Medulla oblongata (tissue), 1 donor: ENCODE measurements around the gene SUCO.
"Not testable (repeated sequence)": the region's sequence is repeated elsewhere in the genome, so short reads cannot be mapped to it uniquely, and the experiment has no call there.

Experiments used
- DNase-seq: peaks from one replicate; pipeline ENCODE4 v3.0.0-alpha.2; 2015; ENCODE audit errors: extremely low spot score

Gene SUCO

GRCh38 chr1:172607145-172607544 lies 74.2 kb downstream of the SUCO start:
- DNase-seq: no peak

GRCh38 chr1:172608098-172608601 lies 75.2 kb downstream of the SUCO start:
- no peak for DNase-seq

DNA sequence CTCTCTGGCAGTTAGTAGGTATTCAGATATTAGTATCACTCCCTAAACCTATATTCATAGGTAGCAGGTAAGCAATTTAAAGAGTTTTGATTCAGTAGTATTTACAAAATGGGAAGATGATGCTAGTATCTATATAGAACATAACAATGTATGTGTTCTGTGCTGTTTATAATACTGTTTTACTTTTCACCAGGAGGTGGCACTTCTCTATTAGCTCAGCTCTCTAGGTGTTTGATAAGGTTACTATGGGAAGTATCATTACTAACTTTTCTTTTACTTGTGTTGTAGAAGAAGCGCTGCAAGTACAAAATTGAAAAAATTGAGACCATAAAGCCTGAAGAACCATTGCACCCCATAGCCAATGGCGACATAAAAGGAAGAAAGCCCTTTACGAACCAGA lies 76.6 kb downstream of the SUCO start:
- DNase-seq: no peak

GRCh38 chr1:172612478-172612877 lies 79.5 kb downstream of the SUCO start:
- DNase-seq: no peak

DNA sequence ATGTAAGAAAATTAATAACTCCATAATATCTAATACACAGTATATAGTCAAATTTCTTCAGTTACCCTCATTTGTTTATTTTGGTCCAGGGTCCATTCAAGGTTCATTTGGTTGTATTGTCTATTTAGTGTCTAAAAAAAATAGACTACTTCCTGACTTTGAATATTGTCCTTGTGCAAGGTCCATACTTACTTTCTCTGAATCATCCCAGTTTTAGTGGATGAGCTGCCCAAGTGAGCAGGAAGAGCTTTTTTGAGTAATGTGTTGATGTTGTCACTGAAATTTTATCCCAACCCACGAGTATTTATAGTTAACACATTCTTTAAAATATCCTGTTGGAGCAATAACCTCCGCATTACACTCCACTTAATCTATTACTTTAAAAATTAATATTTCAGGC lies 80.3 kb downstream of the SUCO start:
- no peak for DNase-seq

- DNase-seq: no peak
Measured at GRCh38 chr1:172616195-172616594, 83.2 kb downstream of the SUCO start.

- DNase-seq: no peak
Measured at GRCh38 chr1:172616636-172617035, 83.7 kb downstream of the SUCO start.

DNA sequence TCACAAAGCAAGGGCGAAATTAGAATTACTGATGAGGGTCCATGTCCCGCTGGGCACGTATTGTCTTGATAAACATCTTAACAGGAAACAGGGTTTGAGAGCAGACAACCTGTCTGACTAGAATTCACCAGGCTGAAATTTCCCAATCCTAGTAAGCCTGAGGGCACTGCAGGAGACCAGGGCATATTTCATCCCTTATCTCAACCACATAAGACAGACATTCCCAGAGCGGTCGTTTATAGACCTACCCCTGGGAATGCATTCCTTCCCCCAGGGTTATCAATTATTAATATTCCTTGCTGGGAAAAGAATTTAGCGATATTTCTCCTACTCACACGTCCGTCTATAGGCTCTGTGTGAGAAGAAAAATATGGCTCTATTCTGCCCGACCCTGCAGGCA lies 87.7 kb downstream of the SUCO start:
- not testable (repeated sequence) for DNase-seq

- DNase-seq: no peak
Measured at GRCh38 chr1:172622541-172622940, 89.6 kb downstream of the SUCO start.

DNA sequence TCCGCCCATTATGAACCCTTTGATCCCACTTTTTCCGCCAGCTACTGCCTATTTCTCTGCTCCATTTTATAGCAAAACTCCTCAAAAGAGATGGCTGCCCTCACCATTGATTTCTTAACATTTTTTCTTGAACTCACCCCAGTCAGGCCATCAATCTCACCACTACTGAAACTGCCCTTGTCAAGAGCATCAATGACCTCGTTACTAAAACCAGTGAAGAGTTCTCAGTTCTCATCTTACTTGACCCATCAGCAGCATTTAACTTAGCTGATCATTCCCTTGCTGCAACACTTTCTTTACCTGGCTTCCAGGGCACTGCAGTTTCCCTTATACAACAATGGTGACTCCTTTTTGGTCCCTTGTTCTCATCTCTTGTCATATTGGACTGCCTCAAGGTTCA lies 90.8 kb downstream of the SUCO start:
- DNase-seq: no peak

DNA sequence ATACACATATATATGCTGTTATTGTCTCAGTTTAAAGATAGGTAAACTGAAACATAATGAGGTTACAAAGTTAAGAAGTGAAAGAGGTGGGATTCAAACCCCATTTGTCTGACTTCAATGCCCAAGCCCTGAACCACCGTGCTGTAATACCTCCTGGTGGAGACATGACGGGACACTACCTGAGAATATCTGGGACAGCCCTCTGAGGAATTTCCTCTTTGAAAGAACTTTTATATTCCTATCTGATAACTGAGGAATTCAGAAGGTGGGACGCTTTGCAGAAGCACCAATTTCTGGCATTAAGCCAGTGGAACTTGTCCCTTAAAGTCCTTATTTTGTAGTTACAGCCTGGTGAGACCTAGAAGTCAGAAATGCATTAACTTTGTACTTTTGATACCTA lies 93.9 kb downstream of the SUCO start:
- DNase-seq: no peak

- DNase-seq: no peak
Measured at GRCh38 chr1:172627702-172628101, 94.8 kb downstream of the SUCO start.

DNA sequence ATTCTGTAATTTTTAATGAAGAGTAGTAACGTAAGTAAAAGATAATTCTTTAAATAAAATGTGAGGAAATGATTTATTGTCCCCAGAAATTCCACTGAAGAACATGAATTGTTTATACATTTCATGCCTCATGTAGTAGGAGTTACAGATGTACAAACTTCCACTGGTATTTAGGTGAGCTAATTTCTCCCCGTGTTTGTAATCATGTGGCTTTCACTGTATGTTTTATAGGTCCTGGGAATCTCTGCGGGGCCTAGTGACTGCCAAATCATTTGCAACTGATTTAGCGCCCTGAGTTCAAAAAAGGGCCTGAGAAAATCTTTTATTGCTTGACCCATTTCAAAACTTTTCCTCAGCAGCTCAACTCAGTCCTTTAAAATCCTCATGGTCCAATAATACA lies 95.5 kb downstream of the SUCO start:
- DNase-seq: no peak

DNA sequence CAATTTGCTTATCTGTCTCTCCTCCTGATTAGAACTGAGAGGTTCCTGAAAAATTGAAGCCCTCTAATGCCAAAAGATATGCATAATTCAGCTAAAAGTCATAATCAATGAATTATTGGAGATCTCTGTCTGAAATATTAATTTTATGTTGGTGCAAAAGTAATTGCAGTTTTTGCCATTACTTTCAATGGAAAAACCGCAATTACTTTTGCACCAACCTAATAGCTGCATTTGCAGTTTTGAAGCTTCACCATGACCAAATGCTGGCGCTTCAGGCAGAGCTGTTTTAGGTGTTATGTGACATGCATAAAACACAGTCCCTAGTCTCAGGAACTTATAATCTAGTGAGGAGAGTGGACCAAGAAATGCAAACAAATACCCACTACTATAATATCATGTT lies 96.2 kb downstream of the SUCO start:
- no peak for DNase-seq

DNA sequence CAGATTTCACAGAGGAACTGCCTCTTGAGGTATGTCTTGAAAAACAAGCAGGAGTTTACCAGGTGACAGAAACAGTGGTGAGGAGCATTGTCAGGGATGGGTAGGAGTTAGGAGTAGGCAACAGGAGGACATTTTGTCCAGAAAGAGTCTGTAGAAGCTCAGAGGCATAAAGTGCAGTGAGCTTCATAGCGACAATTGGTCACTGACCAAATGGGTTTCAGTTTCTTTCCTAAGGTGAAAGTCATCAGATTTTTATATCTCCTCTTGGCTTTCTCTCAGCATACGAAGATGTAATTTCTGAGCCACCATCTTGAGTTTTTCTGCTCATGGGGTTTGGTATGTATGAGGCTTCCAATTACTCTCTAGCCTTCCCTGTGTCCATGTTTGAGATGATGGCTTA lies 96.7 kb downstream of the SUCO start:
- DNase-seq: no peak

DNA sequence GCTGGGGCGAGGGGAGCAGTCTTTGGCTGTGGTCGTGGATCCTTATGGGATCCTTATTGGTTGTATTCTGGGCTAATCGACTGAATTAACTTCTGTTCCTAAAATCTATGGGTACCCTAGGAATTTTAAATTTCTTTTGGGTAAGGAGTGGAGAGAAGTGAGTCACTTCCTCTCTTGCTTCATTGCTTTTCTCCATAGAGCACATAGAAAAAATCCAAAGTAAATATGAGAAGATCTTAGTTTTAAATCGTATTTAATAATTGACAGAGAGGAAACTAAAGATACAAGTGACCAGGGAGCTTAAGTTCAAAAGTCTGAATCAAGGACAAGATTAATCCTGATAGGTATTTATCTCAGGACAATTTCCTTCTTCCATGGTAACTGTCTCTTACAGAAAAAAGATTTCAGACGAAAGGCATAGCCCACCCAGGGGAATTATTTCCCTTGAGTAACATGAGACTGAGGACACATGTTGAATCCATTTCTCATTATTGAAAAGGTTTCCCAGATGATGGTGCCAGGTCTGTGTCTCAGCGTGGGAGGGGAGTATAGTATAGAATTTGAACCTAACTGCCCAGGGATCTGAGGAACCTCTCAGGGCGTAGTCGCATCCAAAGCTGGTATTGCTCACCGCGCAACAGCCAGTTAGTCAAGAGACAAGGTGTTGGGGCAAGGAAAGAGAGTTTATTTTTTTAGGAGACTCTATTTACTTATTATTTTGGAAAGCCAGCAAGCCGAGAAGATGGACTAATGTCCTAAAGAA lies 97.3 kb downstream of the SUCO start:
- no peak for DNase-seq

DNA sequence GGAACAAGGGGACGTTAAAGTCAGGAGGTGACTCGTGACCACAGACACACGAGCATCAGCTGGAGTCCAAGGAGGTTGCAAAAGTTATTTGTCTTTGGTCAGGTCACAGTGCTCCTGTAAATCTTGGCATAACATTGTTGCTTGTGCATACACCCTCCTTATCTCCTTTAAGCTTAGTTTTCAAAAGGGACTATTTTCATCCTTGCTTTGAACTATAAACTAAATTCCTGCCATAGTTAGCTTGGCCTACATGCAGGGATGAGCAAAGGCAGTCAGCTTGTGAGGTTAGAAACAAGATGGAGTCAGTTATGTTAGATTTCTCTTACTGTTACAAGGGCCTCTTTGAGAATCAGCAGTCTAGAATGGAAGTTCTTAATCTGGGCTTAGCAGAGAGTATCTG lies 97.9 kb downstream of the SUCO start:
- DNase-seq: no peak

DNA sequence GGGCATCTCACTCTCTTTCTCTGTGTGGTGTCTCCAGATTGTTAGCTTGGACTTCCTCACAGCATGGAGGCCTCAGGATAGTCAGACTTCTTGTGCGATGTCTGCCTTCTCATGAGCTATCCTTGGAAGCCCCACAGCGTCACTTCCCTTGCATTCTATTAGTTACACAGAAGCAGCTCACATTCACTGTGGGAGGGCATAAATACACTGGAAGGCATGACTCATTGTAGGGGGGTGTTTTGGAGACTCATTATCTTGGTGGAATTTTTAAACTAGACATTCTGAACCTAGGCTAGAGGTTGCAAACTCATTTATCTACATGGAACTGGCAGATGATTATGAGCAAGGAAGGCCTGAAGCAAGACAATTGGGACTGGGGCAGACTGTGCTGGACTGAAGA lies 104.6 kb downstream of the SUCO start:
- DNase-seq: no peak

GRCh38 chr1:172638249-172638648 lies 105.3 kb downstream of the SUCO start:
- no peak for DNase-seq

DNA sequence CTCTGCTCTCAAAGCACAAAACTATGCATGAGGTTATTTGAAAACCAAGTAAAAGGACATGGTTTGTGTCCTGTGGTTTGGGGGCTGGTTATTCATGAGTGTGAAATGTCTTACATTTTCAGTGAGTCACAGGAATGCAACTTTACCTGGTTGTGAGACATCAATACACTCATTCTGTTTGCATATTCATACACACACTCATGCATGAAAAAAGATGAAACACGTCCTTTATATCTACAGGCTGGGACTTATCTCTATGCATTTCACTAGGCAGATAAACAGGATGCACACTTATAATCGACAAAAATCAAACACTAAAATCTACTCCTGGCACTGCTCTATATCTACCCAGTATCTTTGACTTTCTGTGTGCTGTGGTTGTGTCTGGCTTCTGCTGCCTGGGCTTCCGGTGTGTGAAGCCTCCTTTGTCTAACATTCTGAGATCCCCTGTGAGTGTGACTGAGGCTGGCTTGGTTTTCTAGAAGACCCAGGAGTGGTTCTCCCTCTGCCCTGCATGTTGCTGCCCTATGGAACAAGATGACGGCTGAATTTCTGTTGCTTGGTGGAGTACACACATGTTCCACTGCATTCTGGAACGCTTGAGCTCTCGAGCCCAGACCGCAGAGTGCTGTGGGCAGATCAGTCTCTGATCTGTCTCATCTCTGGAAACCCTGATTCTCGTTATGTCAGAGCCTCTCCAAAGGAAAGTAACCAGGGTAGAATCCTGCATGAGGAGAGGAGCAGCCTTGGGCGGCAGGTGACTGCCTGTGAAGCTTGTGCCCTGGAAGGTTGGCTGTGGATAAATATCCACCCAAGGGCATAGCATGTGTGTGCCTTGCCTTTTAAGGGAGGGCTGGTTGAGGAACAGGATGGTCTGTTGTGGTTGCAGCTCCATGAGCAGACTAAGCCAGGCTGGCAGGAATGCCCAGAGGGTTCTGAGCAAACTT lies 106.2 kb downstream of the SUCO start:
- no peak for DNase-seq

DNA sequence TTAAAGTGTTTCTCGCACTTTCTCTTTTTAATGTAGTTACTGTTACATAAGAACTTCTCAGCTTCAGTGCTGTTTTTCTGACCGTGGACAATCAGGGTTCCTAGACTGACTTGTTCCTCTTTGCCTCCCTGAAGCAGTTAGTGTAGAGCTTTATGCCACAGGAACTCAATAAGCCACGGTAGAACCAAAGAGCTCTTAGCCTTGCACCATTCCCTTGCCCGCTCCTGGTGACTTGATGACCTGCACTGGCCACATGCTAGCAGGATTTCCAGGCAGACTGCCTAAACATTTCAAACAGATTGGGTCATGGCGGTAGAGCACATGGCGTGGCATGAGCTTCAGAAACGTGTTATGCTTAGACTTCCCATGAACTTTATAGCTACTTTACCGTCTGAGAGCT lies 107.2 kb downstream of the SUCO start:
- no peak for DNase-seq

DNA sequence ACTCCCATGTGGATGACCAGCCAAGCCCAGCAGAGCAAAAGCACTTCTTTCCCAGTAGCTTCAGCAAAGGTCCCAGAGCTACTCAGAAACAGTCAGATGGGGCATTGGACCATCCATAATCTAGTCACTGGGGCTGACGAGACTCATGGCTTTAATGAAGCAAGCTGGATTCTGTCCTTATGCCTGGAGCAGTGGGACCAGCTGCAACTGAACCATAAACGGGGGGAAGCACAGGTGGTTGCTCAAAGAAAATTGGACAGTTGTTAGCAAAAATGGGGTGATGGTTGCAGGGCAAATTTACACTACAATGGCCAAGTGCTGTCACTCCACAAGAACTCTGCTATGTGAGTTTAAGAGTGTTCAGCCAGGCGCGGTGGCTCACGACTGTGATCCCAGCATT lies 108.5 kb downstream of the SUCO start:
- DNase-seq: no peak

DNA sequence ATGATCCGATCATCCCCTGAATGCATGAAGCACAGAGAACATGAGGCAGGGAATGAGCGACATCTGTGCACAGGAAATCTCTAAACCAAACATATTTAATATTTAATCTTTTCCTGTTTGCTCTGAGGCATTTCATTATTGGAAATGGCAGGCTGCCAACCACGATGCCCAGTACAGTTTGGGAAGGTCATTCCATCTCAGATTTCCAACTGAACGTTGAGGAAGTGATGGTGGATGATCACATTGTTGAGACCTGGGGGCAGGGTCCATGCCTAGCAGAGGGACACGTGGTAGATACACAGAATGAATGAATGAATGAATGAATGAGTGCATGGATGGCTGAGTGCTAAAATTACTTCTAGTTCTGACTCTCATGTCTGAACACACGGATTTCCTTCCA lies 110.0 kb downstream of the SUCO start:
- DNase-seq: no peak
